NCI-H510A treated with DMSO at 0.1 percent for 48 hours (cell line): Measurements from ENCODE around the gene ANGEL2.
A peak's percentile ranks its signal among the peaks of the same experiment; 100 is the strongest.
"Not testable (repeated sequence)": the region's sequence is repeated elsewhere in the genome, so short reads cannot be mapped to it uniquely, and the experiment has no call there.

ENCODE experiments used
- DNase-seq: peaks from one replicate; lab custom pipeline; 2025; lab: John Stamatoyannopoulos, UW

ANGEL2 gene

DNA sequence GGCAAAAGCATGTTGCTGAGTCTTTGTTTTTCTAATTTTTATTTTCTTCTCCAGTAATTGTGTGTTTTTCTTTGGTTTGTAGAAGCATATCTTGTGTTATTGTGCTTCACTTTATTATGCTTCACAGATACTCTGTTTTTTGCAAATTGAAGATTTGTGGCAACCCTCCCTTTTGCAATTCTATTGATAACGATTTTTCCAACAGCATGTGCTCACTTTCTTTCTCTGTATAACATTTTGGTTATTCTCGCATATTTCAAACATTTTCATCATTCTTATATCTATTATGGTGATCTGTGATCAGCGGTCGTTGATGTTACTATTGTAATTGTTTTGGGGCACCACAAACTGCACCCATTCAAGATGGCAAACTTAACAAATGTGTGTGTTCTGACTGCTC is 3.8 kb upstream of the ANGEL2 start:
- DNase-seq: no peak

DNA sequence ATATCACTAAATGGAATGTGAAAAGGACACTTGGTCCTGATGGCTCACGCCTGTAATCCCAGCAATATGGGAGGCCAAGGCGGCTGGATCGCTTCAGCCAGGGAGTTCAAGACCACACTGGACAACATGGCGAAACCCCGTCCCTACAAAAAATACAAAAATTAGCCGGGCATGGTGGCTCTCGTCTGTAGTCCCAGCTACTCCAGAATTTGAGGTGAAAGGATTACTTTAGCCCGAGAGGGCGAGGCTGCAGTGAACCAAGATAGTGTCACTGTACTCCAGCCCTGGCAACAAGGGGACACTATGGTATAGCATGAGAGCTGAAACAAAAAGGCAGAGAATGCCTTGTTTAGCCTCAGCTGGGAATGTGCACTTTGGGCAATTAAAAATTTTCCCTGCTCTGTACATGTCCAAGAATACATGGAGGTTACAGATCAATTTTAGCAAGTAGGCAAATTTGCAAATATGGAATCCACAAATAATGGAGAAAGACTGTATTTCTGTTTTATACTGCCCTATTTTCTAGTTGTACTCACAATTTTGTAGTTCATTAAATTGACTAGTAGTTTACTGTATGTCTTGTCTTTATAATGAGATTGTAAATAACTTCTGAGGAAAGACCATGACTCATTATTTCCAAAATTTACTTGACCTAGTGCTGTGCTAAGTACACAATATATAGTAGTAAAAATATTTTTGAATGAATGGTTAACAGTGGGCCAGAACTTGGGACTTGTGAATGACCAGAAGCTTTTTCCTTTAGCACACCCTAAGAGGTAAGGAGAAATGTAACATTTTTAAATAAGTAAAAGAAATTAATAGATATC is 2.0 kb upstream of the ANGEL2 start:
- DNase-seq: no peak

DNA sequence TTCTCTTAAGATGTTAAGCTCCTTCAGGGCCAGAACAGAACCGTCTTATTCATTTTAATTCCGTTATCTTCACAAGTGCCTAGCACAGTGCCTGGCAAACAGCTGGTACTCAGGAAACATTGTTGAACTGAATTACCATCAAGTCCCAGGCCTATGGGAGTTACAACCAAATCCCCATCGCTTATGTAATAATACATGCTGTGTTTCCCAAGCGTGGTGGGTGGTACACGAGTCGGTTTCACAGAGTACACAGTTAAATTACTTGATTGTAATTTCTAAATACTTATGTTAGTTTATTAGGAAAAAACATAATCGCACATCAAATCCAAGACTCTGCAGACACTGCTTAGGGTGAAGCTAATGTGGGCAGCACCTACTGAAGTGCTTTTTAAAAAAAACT is 1.0 kb downstream of the ANGEL2 start:
- DNase-seq: no peak

DNA sequence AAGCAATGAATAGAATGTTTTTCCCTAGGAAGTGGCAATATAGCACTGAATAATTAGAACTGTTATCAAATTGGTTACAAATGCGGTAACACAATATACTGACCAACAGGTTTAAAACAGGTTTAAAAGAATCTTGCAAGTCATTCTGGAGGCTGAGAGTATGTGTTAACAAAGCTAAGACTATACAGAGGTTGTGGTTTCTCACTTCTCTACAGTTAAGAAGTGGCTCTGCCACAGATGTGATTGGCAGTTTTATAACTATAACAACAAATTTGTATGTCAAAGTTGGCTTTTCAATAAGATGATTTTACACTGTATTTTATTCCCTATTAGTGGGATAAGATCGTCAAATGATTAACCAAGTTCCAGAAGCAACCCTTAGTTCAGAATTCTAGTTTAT is 7.1 kb downstream of the ANGEL2 start:
- no peak for DNase-seq

DNA sequence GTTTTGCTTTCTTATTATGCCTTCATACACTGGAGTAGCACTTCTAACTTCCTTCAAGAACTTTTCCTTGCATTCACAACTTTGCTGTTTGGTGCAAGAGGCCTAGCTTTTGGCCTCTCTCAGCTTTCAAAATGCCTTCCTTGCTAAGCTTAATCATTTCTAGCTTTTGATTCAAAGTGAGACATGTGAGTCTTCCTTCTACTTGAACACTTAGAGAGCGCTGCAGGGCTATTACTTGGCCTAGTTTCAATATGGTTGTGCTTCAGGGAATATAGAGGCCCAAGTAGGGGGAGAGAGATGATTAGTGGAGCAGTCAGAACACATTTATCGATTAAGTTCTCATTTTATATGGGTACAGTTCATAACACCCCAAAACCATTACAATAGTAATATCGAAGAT is 12.4 kb downstream of the ANGEL2 start:
- no peak for DNase-seq

DNA sequence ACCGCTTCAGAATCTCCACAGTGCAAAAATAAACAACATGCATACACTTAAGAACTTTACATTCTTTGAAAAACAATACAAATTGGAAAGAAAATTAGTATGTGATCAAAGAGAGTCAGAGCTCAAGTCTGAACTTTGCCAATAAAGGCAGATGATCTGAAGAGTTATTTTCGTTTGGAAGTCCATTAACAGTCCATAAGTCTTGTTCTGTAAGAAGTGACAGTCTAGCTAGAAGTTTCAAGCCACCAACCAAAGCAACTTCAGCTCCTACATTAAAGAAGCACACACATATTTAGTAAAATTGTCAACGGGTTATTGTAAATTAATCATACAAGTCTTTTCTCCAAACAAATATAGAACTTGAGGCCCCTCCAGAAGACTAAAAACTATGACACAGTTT is 20.7 kb downstream of the ANGEL2 start:
- no peak for DNase-seq

DNA sequence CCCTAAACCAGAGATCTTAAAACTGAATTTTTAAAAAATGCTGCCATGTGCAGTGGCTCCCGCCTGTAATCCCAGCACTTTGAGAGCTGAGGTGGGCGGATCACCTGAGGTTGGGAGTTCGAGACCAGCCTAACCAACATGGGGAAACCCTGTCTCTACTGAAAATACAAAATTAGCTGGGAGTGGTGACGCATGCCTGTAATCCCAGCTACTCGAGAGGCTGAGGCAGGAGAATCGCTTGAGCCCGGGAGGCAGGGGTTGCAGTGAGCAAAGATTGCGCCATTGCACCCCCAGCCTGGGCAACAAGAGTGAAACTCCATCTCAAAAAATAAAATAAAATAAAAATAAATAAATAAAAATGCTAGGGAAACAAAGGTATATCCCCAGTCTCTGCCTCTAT is 21.7 kb downstream of the ANGEL2 start:
- not testable (repeated sequence) for DNase-seq

DNA sequence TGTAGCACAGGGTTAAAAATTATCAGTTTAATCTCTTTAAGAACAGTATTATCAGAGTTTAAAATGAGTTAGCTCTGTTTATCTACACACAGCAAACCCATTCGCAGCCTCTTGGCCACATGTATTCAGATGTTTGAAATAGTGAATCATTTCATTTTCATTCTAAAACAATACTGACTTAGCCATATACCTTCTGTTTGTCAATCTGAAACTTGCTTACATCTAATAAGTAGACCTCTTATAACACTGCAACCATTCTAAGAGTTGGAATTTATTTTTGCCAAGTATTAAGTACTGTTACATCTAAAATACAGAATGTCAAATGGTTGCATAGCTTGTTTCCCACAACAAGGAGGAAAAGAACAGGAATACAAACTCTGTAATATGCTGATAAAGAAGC is 25.4 kb downstream of the ANGEL2 start:
- no peak for DNase-seq

DNA sequence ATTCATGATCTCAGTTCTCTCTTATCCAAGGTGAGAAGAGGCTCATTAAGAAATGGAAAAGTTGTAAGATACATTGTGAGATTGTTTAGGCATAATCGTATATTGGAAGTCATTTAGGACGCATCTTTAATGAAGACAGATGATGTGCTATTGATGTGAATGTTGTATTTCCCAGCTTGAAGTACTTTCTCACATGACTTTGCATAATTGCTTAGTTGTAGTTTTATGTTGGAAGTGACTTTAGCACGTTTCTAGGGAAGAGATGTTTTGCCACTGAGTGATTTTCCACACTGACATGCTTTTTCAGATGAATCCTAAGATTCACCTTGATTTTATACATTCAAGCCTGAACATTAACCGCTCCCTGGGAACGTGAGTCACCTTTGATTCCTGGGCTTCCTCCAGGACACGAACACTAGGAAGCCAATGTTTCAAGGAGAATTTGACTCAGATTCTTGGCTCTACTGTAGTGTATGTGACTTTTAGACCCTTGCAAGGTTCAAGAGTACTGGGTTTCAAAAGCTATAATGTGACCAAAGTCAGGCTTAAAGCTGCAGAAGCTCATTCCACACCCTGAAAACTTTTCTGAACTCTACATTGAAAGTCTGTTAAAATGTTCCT is 27.9 kb downstream of the ANGEL2 start:
- no peak for DNase-seq

DNA sequence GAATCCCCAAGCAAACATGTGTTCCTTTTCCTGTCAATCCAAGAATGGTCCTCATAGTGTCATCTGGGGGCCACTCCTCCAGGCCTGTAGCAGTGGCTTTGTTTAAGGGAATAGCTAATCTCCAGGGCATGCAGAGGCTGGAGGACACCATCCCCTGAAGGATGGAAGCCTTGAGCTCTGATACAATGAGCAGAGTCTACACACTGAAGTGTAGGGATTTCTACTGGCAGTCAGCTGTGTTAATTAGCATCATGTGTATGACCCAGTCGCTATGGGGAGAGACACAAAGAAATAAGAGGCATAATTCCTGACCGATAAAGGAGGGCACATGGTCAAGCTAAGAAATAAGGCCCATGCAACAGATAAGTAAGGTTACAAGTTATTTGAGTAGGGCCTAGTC is 29.1 kb downstream of the ANGEL2 start:
- DNase-seq: no peak

DNA sequence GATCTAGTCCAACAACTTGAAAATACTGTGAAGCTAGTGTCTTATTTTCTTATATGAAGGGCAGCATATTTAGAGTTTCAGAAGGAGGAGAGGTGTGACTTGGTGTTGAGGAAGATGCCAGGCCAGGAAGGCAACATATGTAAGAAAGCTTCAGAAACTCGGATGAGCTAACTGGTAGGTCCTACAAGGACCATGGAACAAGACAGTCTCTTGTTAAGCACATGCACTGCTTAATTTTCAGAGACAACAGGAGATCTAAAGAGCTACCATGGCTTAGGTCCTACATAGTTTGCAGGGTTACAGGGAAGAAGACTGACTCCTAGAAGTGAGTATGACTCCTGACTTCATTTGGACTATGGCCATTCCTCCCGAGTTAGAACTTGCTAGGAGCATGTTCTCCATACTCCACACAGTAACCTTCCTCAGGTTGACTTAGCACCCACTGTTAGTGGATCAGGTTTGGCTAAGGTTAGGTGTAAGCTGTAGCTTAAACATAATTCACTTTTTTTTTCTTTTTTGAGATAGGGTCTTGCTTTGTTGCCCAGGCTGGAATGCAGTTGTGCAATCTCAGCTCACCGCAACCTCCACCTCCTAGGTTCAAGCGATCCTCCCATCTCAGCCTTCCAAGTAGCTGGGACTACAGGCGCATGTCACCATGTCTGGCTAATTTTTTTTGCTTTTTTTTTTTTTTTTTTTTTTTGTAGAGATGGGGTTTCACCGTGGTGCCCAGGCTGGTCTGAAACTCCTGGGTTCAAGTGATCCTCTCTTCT is 31.0 kb downstream of the ANGEL2 start:
- no peak for DNase-seq

DNA sequence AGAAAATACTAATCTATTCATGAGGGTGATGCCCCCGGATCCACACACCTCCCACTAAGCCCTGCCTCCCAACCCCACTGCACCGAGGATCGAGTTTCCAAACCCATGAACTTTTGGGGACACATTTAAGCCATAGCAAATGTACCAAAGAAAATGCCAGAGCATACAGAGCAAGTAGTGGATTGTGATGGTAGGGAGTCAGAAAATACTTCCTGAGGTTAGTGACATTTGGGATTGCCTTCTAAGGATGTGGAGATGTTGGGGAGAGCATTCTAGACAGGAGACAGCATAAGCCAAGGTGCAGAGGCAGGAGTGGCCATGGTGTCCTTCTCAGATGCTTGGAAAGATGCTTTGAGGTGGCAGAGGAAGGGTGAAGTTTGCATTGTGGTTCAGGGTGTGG is 32.2 kb downstream of the ANGEL2 start:
- DNase-seq: no peak

DNA sequence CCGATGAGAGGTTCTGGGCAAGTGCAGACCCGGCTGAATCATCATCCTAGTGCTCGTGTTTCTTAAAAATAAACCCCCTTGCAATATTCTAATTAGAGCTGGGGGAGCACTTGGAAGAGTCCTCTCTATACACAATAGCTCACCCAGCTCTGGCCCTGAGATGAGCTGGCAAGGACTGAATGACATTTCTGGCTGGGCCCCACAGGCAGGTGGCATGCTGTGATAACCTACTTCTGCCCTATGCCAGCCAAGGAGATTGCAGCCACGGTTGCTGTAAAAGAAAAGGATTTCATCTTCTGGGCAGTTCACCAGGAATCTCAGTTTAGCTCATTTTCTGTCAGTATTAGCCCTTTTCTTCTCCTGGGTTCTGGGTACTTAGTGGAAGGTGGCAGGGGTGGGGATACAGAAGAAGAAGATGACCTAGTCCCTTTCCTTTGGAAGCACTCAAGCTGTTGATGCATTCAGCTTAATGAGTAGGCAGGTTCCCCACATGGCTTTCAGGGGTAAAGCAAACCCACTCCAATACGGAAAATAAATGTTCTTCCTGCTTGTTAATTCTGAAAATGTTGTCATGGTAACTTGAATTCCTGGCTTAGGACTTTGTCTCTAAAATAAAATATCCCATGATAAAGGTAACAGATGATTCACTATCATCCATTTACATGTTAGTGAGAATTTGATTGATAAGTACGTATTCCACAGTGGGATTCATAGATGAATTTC is 33.1 kb downstream of the ANGEL2 start:
- no peak for DNase-seq

DNA sequence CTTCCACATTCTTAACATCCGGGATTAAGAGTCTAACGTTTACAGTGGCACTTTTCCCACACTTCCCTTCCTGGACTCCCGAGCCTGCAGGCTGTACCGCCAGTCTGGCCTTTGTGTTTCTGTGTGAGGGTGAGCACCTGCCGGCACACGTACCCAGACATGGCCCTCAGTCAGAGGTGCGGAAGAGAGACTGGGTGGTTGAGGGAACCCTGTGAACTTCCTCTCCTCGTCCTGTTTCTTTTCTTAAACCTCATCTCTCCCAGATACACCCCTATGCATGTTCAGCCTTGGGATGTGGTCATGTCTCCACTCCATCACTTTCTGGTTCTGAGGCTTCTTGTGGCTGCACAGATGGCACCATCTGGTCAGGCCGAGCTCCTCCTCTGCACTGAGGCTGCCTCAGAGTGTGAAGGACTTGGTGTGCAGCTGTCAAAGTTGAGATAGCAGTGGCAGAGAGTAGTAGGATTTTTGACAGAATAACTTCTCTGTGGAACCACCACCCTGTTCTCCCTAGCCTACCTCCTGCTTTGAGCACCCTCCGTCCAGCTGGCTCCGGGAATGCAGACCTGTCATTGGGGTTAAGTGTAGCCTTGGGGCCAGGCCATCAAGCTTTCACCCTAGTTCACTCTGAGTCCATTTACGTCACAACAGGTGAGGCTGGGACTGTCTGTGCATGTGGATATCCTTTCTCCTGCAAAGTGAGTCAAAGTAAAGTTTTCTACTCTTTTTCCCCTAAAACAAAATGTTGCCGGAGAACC is 33.9 kb downstream of the ANGEL2 start:
- no peak for DNase-seq

DNA sequence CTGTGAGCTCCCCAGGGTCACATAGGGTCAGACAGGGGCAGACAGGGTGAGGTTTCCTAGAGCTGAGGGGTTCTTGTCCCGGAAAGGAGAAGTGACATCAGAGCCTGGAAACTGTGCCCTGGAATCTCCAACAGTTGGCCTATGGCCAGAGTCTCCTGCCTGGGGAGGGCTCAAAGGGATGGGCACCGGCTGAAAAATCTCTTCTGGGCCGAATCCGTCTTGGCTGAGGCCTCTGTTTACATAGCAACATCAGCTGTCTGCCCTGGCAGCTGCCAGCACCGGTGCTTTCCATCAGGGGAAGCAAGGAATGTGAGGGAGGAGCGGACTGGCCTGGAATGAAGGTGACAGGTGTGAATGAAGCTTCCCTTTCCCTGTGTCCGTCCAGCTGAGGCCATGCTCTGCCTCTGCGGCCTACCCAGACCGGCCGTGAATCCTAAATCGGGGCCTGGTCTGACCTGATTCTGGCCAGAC is 34.6 kb downstream of the ANGEL2 start:
- peak; percentile 64 for DNase-seq

DNA sequence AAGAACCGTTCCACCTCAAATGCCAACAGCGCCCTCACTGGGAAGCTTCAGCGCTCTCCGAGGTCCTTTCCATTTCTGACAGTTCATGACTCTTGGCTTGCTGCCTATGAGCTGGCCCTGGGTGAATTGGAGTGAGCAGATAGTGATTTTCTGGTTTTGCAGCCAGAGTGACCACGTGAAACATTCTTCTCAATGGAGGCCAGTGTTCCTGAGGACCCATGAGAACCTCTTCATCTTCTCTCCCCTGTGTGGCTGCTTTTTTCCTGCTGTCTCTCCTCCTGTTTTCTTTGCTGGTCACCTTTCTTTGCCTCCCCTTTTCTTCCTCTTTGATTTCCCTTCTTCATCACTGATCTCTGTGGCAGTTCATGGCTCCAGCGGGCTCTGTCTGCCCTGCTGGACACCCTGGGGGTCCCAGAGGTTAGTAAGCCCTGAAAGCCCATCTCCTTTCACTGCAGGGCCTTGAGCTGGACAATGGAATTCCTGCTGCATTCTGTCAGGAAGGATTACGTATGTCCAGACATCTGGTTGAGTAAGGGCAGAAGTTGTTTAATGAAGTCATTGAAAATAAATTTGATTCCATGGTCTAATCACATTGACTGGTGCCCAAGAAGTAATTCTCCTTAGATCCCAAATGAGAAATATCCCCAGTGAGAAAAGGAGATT is 35.4 kb downstream of the ANGEL2 start:
- DNase-seq: no peak

DNA sequence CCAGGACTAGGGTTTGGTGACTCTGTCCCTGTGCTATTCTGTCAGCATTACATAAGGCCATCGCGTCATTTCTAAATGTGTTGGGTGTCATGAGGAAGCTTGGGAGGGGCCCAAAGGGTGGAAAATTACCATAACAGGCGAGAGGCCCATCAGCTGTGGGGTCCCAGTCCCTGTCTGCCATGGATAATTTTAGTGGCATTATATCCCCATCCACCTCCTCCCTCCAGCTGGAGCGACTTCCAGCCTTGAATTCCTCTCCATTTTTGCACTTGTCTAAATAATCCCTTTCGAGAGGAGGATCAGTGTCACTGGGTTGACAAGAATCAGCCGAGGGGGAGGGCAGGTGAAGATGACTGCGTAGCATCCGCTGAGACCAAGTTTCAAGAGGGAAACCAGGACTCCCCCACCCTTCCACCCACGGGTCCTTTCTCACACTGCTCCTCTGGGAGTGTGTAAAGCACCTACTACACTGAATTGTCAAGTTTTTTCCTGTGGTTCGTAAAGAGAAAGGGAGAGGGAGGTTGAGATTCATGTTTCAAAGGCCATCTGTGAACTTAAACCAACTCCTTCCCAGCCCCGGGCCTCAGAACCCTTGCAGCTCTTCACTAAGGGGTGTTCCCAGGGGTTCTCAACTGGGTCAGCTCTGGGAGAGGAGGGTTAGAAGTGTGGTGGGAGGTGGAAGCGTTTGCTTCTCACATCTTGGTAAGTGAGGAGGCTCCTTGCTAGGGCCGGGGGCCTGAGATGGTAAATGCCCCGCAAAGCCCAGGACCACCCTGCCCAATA is 36.1 kb downstream of the ANGEL2 start:
- no peak for DNase-seq

DNA sequence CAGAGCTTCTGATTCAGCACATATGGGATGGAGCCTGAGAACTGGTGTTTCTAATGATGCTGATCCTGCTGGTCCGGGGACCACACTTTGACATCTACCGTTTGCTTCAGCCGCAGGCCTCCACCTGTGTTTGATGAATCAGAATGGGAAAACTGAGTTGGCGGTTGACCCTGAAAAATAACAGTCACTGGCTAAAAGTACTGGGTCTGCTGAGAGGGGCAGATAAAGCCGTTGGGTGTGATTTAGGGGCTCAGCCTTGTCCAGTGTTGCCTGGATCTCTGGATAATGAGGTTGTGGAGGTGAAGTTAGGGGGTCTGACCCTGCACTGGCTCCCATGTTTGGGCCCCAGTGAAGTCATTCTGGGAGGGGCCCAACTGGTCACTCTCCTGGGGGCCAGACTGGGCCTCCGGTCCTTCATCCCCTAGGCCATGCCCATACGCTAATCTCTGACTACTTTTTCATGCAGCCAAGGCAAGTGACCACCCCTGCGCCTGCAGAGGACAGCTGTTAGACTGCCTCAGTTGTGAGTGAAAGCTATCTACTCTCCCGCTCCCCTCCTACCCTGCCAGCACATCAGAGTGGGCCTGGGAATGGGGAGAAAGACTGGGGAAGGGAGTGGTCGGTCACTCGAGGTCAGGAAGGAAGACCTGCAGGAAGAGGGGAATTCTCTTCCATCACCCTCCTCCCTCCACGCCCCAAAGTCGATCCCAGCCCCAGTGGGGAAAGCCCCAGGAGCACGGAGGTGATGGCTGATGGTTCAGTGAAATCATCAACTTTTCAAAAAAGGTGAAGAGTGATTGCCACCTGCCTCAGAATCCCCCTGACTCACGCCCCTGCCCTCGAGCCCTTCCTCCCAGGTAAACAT is 37.7 kb downstream of the ANGEL2 start:
- no peak for DNase-seq

DNA sequence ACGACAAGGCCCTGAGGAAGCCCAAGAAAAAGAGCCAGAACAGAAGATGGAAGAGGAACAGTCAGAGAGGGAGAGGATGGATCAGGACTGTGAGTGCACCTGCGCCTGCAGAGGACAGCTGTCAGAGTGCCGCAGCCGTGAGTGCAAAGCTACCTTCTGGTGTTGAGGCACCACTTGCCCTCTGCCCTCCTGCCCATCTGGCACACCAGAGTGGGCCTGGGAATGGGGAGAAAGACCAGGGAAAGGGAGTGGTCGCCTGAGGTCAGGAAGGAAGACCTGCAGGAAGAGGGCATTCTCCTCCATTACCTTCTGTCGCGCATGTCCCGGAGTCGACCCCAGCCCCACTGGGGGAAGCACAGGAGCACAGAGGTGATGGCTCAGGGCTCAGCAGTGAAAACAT is 39.1 kb downstream of the ANGEL2 start:
- no peak for DNase-seq
